NT2/D1 (cell line): ENCODE measurements around the gene C3orf70.

ENCODE experiments used
- SUZ12 ChIP-seq: IDR thresholded peaks from 2 replicates; pipeline ENCODE4 v1.6.1; 2011; ENCODE audit not compliant: insufficient read length, insufficient read depth; ENCODE audit errors: extremely low read depth
- YY1 ChIP-seq: IDR thresholded peaks from 2 replicates; pipeline ENCODE4 v1.6.1; 2011; ENCODE audit not compliant: insufficient read length, insufficient read depth

GRCh38 chr3:185187391-185187790 is 34.5 kb upstream of the C3orf70 start:
- TF ChIP-seq SUZ12 (no peak), YY1 (no peak)
